GM20431 (cell line): ENCODE results near the gene UBE2R2.
"Not testable (repeated sequence)": the region's sequence is repeated elsewhere in the genome, so short reads cannot be mapped to it uniquely, and the experiment has no call there.

ENCODE experiments used
- in situ Hi-C: fragments of 300-500 bp; cut with MseI, MboI; formaldehyde crosslinking; loops from one replicate; pipeline ENCODE4 v1.15.0; 2020; ENCODE audit warnings: low sequenced_read_pairs; ENCODE audit not compliant: unreplicated experiment

The UBE2R2 gene

DNA sequence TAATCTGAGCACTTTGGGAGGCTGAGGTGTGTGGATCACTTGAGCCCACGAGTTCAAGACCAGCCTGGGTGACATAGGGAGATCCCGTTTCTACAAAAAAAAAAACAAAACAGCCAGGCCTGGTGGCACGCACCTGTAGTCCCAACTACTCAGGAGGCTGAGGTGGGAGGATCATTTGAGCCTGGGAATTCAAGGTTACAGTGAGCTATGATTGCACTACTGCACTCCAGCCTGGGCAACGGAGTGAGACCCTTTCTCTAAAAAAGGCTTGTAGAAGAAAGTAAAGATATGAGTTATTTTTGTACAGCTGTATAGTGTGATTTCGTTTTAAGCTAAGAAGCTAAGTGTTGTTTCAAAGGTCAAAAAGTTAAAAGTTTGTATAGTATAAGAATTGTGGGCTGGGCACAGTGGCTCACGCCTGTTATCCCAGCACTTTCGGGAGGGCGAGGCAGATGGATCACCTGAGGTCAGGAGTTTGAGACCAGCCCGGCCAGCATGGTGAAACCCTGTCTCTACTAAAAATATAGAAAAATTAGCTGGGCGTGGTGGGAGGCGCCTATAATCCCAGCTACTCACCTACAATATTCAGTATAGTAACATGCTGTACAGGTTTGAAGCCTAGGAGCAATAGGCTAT, 18.8 kb downstream of the UBE2R2 start:
- in situ Hi-C loops: no loop called here

DNA sequence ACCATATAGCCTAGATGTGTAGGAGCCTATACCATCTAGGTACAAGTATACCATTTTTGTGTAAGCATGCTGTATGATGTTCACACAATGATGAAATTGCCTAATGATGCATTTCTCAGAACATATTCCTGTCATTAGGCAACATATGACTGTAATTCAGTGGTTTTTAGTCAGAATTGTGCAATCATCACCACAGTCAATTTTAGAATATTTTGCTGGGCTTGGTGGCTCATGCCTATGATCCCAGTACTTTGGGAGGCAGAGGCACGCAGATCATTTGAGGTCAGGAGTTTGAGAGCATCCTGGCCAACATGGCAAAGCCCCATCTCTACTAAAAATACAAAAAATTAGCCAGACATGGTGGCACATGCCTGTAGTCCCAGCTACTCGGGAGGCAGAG, 19.3 kb downstream of the UBE2R2 start:
- in situ Hi-C loops: not testable (repeated sequence)

DNA sequence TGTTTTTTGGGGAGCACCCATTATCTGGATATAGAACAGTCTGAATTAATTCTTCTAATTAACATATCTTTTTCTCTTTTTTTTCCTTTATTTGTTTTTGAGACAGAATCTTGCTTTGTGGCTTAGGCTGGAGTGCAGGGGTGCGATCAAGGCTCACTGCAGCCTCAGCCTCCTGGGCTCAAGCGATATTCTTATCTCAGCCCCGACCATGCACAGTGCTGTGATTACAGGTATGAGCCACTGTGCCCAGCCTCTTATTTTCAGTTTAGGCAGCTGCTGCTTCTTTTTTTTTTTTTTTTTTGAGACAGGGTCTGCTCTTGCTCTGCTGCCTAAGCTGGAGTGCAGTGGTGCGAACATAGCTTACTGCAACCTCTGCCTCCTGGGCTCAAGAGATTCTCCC, 20.2 kb downstream of the UBE2R2 start:
- in situ Hi-C loops: no loop called here

DNA sequence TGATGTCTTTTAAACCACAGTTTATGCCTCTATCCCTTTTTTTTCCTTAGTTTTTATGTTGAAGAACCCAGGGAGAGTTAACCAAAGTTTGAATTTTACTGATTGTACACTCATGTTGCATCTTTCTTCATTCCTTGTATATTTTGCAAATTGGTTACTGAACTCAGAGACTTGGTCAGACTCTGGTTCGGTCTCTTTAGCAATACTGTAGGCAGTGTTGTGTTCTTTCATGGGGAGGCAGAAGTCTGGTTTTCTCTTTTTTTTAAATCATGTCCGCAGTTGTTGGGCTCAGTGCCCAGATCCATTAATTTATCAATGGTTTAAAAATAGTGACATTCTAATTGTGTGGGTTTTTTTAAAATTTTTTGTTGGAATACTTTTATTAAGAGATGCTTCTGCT, 23.4 kb downstream of the UBE2R2 start:
- in situ Hi-C loops: no loop called here

DNA sequence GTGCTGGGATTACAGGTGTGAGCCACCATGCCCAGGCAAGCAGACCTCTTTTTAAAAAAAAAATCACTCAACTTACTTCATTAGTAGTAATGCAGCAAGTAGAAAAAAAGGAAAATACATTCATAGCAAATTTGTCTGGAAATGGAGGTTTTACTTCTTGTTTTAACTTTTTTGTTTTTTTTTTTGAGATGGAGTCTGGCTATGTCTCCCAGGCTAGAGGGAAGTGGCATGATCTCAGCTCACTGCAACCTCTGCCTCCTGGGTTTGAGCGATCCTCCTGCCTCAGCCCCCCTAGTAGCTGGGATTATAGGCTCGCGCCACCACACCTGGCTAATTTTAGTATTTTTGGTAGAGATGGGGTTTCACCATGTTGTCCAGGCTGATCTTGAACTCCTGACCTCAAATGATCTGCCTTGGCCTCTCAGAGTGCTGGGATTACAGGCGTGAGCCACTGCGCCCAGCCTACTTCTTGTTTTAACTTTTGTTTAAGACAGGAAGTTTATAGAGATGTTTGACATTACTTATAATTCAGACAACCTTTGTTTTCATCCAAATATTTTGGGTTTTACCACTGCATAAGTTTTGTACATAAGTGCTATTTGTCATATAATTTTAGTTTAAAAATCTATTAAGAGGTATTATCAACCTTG, 26.5 kb downstream of the UBE2R2 start:
- in situ Hi-C loops: no loop called here

DNA sequence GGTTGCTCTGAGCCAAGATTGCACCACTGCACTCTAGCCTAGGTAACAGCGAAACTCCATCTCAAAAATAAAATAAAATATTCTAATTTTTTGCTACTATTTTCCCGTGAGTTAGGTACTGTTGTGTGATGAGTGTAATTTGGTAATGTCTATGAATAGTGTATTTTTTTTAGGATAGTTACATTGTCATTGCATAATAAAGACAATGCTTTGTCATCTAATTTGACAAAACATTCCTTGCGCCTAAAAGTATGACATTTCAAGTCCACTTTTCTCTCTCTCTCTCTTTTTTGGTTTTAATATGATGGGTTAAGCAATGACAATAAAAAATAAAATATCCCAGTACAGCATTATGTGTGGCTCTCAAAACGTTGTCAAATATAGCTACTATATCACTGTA, 29.3 kb downstream of the UBE2R2 start:
- in situ Hi-C loops: no loop called here

DNA sequence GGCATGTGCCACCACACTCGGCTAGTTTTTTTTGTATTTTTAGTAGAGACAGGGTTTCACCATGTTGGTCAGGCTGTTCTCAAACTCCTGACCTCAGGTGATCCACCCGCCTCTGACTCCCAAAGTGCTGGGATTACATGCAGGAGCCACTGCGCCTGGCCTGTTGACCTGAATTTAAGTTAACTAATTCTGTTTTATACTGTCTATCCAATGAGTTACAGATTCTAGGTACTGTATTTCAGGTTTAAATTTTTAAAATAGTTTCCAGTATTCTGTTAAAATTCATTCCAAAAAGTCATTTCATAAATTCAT, 30.9 kb downstream of the UBE2R2 start:
- in situ Hi-C loops: not testable (repeated sequence)

DNA sequence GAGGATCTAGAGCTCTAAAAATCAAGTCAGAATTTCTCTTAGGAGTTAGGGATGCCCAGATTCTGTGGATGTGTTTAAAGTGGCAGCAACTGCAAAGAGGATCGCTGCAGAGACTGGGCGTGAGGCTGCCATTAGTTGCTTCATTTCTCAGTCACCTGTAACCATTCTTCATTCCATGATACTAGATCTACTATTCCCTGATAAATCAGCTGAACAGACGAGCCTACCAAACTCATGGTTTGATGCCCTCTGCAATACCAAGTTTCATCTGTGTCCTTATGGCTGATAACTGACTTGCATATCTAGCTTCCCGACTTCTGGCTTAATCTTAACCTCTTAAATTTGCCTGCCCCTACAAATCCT, 33.3 kb downstream of the UBE2R2 start:
- in situ Hi-C loops: no loop called here

DNA sequence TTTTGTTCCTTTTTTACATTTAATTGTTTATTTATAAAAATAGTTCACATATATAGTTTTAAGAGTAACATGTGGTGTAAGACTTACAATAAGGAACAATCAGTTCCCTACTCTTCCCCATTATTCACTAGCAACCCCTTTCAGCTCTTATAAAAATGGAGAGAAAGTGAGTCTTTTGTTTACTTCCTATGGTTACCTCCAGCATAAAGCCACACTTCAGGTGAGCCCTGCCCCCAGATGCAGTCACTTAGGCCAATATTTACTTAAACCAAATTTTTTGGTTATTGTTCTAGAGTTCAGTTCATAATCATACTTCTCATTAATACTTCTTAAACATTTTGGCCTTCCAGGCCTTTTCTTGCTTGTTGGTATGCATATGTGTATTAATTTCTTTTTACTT, 33.7 kb downstream of the UBE2R2 start:
- in situ Hi-C loops: no loop called here

DNA sequence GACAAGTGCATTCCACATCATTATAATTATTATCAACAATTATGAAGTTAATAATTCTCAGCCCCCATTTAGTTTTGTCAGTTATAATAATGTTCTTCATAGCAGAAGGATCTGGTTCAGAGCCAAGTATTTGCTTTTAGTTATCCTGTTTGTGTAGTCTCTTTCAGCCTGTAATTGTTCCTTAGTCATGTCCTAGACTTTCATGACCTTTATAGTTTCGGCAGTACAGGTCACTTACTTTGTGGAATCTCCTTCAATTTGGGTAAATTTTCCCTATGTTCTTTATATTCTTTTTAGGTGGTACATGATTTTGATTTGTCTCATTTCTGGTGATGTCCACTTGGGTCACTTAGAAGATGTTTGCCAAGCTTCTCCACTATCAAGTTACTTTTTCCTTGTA, 34.3 kb downstream of the UBE2R2 start:
- in situ Hi-C loops: no loop called here

DNA sequence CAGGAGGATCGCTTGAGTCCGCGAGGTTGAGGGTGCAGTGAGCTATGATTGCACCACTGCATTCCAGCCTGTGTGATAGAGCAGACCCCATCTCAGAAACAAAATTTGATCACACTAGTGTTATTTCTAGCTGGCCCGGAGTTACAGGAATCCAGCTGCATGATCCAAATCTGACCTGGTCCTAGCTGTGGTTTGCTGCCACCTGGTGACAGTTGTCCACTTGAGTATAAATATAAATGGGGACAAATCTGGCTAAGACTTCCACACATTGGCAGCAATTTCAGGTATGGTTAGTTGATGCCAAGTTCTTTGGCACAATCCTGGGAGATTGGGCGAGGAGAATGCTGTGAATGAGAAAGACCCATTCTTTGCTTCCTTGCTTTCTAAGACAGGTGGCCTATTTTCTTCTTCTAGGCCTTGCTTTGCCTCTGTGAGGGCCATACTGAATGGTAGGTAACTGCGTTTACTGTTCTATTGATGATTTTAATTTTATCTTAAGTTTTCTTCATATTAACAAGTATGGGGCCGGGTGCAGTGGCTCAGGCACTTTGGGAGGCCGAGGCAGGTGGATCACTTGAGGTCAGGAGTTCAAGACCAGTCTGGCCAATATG, 35.4 kb downstream of the UBE2R2 start:
- in situ Hi-C loops: no loop called here

DNA sequence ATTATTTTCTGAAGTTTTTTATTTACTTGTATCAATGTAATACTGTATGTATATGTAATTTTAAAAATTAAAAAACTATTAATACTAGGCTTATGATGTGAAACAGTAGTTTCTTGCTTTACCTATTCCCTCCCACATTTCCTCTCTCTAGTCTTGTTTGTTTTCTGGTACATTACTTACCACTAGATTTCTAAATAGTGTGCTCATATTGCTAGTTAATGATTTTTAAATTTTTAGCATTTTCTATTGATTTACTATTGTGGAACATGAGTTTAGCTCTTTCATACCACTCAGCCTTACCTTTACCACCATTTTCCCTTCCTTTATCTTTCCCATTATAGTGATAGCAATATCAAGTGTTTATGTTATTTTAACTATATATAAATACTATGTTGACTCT, 39.3 kb downstream of the UBE2R2 start:
- in situ Hi-C loops: no loop called here

DNA sequence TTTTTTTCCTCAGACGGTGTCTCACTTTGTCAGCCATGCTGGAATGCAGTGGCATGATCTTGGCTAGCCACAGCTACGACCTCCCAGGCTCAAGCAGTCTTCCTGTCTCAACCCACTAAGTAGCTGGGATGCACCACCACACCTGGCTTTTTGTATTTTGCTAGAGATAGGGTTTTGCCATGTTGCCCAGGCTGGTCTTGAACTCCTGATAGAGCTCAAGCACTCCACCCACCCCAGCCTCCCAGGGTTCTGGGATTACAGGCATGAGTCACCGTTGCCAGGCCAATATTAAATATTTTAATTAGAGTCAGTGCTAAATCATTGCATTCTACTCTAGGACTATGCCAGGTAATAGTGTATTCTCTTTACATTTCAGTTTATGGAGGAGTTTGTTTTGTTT, 41.5 kb downstream of the UBE2R2 start:
- in situ Hi-C loops: no loop called here

DNA sequence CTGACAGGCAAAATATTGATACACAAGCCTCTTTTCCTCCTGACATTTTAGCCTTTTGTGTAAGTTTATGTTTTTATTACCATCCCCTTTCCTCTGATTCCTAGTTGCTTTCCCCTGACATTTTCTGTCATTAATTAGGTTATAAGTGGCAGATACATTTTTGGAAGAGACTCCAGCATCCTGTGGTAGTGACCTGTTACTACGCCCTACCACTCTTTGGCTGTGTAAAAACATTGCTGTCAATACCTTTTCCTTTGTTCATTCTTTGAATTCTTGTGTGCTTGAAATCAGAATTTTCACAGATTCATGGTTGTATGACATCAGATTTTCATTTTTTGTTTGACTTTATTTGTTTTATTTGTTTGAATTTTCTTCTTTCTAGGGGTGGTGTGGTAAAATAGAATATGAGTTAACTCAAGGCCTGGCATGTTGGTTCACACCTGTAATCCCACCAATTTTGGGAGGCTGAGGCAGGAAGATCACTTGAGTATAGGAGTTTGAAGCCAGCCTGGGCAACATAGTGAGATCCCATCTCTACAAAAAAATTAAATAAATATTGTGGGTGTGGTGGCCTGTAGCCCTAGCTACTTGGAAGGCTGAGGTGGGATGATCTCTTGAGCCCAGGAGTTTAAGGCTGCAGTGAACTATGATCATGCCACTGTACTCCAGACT, 43.4 kb downstream of the UBE2R2 start:
- in situ Hi-C loops: no loop called here

DNA sequence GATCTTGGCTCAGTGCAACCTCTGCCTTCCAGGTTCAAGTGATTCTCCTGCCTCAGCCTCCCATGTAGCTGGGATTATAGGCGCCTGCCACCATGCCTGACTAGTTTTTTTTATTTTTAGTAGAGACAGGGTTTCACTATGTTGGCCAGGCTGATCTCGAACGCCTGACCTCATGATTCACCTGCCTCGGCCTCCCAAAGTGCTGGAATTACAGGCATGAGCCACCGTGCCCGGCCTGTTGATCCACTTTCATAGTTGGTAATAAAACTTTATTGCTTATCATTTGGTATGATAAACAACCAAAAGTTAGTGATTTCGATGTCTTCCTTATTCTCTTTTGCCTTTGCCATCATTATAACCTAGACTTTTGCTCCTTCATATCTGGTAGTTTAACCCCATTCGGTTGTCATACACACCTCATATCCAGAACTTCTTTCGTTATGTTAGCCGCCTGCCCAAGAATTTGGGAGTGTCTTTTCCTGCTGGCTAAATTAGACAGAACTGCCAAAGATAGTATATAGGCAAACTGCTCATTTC, 45.0 kb downstream of the UBE2R2 start:
- in situ Hi-C loops: no loop called here

DNA sequence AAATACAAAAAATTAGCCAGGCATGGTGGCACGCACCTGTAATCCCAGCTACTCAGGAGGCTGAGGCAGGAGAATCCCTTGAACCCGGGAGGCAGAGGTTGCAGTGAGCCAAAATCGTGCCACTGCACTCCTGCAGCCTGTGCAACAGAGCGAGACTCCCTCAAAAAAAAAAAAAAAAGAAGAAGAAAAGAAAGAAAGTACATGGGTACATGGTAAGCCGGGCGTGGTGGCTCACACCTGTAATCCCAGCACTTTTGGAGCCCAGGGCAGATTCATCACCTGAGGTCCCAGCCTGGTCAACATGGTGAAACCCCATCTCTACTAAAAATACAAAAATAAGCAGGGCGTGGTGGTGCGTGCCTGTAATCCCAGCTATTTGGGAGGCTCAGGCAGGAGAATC, 46.1 kb downstream of the UBE2R2 start:
- in situ Hi-C loops: not testable (repeated sequence)

DNA sequence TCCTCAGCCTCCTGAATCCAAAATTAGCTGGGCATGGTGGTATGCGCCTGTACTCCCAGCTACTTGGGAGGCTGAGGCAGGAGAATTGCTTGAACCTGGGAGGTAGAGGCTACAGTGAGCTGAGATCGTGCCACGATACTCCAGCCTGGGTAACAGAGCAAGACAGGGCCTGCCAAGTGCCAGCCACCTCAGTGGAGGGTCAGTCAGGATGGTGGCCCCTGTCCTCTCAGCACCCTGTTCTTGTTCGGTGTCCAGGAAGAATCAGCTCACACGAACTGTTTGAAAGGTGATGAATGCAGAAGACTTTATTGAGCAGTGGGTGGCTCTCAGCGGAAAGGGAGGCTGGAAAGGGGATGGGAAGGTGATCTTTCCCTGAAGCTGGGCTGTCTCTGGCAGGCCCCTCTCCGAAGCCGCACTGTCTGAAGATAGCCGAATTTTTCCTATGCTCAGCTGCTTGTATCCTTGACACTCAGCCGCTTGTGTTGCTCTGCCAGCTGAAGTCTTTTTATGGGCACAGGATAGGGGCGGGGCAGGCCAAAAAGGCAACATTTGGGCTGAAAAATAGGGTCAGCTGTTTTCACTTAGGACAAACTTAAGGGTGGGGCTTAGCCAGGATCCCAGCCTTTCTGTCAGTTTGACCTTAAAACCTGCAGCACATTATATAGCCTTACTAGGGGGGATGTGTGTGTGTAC, 50.9 kb downstream of the UBE2R2 start:
- in situ Hi-C loops: no loop called here

DNA sequence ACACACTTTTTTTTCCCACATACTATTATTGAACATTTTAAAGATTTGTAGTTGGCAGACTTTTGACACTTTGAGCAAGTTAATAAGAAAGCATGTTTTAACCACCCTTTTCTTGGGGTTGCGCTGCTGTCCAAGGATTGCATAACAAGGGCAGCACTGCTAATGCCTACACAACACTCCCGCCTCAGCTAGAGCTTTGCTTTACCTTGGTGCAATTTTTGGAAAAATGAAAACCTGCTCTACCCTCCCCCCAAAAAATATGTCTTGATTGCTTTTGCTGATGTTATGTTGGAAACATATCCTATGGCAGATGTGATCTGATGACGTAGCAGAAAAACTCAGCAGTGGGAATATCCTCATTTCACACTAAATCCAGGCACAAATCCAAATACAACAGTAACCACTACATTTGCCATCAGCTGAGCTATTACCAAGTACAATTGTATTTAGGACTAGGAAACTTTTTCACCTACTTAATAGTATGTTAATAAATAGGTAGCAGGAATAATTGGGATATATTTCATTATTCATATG, 51.5 kb downstream of the UBE2R2 start:
- in situ Hi-C loops: no loop called here

DNA sequence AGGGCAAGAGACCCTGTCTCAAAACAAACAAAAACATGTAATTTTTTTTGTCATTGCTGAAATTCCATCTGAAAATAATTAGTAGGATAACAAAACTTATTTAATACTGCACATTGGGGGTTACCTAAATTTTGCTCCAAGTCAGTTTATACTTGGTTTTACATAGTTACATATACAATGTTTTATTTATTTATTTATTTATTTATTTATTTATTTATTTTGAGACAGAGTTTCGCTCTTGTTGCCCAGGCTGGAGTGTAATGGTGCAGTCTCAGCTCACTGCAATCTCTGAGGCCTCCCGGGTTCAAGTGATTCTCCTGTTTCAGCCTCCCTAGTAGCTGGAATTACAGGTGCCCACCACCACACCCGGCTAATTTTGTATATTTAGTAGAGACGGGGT, 52.3 kb downstream of the UBE2R2 start:
- in situ Hi-C loops: not testable (repeated sequence)

DNA sequence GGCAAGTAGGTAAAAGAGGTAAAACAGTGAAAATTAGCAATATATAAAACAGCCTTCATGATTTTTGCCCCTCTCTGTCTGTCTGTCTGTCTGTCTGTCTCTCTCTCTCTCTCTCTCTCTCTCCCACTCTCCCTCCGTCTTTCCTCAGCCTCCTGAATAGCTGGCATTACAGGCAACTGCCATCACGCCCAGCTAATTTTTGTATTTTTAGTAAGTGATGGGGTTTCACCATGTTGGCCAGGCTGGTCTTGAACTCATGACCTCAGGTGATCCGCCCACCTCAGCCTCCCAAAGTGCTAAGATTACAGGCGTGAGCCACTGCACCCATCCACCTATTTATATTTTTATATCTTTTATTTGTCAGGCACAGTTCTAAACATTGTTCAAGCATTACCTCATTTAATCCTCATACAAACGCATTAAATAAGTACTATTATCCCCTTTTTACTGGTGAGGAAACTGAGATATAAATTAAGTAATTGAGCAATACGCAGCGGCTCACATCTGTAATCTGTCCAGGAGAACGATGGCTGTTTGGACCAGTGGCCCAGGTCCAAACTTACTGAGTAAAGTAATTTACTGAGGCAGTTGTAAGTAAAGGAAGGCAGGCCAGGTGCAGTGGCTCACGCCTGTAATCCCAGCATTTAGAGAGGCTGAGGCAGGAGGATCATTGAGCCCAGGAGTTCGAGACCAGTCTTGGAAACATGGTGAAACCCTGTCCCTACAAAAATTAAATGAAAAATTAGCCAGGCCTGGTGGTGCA, 60.9 kb downstream of the UBE2R2 start:
- in situ Hi-C loops: no loop called here
